Effector CD8-positive, alpha-beta T cell (primary cell): ENCODE results near the gene ESYT1.

Source experiments
- DNase-seq: peaks from one replicate; lab custom pipeline; 2025; lab: John Stamatoyannopoulos, UW

The ESYT1 gene

GRCh38 chr12:56188778-56189098, 60.7 kb downstream of the ESYT1 start:
- peak; percentile 11 for DNase-seq

- DNase-seq = peak; percentile 77
These were observed 61.2 kb downstream of the ESYT1 start, which contains the start of gene SMARCC2 for GRCh38 chr12:56189099-56189917. SMARCC2 (minus strand) TSS chr12:56189483; CDS start chr12:56189461, 22 bp downstream.

GRCh38 chr12:56189918-56190694, 62.0 kb downstream of the ESYT1 start:
- peak; percentile 62 for DNase-seq

GRCh38 chr12:56190695-56191155, 62.7 kb downstream of the ESYT1 start:
- no peak for DNase-seq

GRCh38 chr12:56192582-56192981, 64.5 kb downstream of the ESYT1 start:
- no peak for DNase-seq

GRCh38 chr12:56193025-56193578, 65.0 kb downstream of the ESYT1 start:
- DNase-seq = peak; percentile 60
